ENCODE measurements around the gene ZSCAN4. TPM values are rescaled to one million over a fixed set of nuclear protein-coding genes. Genes with fewer than 3 reads are reported as not detected.

ZSCAN4 gene
- total RNA-seq, 1 experiment from 2014 or later, result not detected

DNA sequence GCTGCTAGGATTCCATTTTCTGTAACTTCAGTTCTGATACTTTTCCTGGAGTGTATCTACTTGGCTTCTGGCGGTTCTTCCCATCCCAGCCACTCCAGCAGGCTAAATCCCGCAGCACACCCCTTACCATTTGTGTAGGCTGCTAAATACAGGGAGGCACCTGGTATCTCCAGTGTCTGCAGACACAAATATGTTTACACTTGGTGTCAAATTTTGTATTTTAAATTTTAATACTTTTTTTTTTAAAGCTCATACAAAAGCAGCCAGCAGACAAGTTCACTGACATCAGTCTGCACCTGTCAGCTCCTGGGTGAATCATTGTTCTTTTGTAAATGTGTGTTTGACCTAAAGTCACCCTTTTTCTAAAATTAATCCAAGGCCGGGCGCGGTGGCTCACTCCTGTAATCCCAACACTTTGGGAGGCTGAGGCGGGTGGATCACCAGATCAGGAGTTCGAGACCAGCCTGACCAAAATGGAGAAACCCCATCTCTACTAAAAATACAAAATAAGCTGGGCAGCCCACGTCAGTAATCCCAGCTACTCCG lies 3.4 kb upstream of the ZSCAN4 start:
- H3K4me3 ChIP-seq (ENCODE audit: low read length), result no peak overlapping the region
- H4K20me1 ChIP-seq (ENCODE audit: insufficient read depth, low read depth, low read length), result no peaks in the 10 kb centered on the region
- DNase-seq, result no peak
- H3K9ac ChIP-seq (ENCODE audit: low read length), result no peak overlapping the region
- no peak overlapping the region for H3K4me2 ChIP-seq (ENCODE audit: low read depth, low read length, poor library complexity, severe bottlenecking)
- no peaks in the 10 kb centered on the region for H3K9me2 ChIP-seq (replicated peaks; ENCODE audit: insufficient read depth, low read length)
- no peaks in the 10 kb centered on the region for H3K79me2 ChIP-seq (ENCODE audit: low read length)
- no peak overlapping the region for H2AFZ ChIP-seq (ENCODE audit: low read length)
- H3K27me3 ChIP-seq (ENCODE audit: low read length), result no peaks in the 10 kb centered on the region
- no peak overlapping the region for H3K27ac ChIP-seq (ENCODE audit: low read length)
- no peaks in the 10 kb centered on the region for H3K36me3 ChIP-seq (ENCODE audit: insufficient read depth, low read length)
- H3K9me3 ChIP-seq (ENCODE audit: low read length), result no peaks in the 10 kb centered on the region
- no peaks in the 10 kb centered on the region for H3K4me1 ChIP-seq (ENCODE audit: low read length)

DNA sequence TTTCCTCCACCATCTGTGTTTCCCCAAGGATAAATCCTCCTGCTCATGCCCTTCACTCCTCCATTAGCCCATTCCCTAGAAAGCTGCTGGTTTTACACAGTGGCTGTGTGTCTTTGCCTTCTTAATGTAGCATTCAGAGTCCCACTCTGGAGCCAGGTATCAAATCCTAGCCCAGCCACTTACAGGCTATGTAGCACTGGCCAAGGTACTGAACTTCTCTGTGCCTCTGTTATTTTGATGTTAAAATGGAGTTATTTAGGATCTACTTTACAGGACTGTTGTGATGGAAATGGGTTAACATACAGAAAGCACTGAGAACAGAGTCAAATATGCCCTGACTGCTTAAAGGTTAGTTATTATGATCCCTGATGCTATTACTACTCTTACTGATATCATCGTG lies 1.5 kb upstream of the ZSCAN4 start:
- Histone ChIP-seq H3K9ac (ENCODE audit: low read length) (no peak overlapping the region), H3K79me2 (ENCODE audit: low read length) (no peaks in the 10 kb centered on the region), H3K27me3 (ENCODE audit: low read length) (no peaks in the 10 kb centered on the region), H2AFZ (ENCODE audit: low read length) (no peak overlapping the region), H3K4me2 (ENCODE audit: low read depth, low read length, poor library complexity, severe bottlenecking) (no peak overlapping the region), H3K9me3 (ENCODE audit: low read length) (no peaks in the 10 kb centered on the region), H3K9me2 (replicated peaks; ENCODE audit: insufficient read depth, low read length) (no peaks in the 10 kb centered on the region), H3K36me3 (ENCODE audit: insufficient read depth, low read length) (no peaks in the 10 kb centered on the region), H4K20me1 (ENCODE audit: insufficient read depth, low read depth, low read length) (no peaks in the 10 kb centered on the region), H3K4me1 (ENCODE audit: low read length) (no peaks in the 10 kb centered on the region), H3K27ac (ENCODE audit: low read length) (no peak overlapping the region), H3K4me3 (ENCODE audit: low read length) (no peak overlapping the region)
- DNase-seq, result no peak

DNA sequence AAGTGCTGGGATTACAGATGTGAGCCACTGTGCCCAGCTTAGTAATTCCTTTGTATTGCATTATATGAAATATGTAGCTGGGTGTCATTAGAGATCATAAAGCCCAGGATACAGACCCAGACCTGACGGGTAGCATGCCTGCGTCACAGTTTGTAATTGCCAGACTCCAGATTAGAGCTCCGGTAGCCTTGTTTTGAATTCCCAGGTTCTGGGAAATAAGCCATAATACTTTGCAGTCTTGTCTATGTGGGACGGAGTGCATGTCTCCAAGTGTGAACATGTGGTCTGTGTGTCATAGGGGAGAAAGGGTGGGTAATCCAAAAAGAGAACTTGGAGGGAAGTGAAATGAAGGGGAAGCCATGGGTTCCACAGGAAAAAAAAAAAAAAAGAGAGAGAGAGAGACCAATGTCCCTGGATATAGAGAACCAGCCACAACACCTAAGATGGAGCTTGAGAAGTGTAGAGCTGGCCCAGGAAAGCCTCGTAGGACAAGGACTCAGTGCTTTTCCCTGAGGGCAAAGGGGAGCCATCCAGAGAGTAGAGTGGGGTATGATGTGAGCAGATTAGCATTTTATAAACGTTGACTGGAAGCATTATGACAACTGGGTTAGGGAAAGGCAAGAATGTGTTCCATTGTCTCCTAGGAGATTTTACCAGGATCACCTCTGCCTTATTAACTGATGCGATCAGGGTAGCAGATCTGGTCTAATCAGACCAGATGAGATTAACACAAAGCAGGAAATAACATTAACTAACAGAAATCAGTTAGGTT lies 2.6 kb downstream of the ZSCAN4 start:
- Histone ChIP-seq H3K9me3 (ENCODE audit: low read length) (peaks cover 3% of the 10 kb centered on the region; the same call in 1 of the 2 replicates), H3K27me3 (ENCODE audit: low read length) (no peaks in the 10 kb centered on the region), H3K27ac (ENCODE audit: low read length) (no peak overlapping the region), H3K36me3 (ENCODE audit: insufficient read depth, low read length) (no peaks in the 10 kb centered on the region), H3K9ac (ENCODE audit: low read length) (no peak overlapping the region), H3K9me2 (replicated peaks; ENCODE audit: insufficient read depth, low read length) (no peaks in the 10 kb centered on the region), H3K4me1 (ENCODE audit: low read length) (no peaks in the 10 kb centered on the region), H2AFZ (ENCODE audit: low read length) (no peak overlapping the region), H3K4me3 (ENCODE audit: low read length) (no peak overlapping the region), H3K4me2 (ENCODE audit: low read depth, low read length, poor library complexity, severe bottlenecking) (no peak overlapping the region), H3K79me2 (ENCODE audit: low read length) (no peaks in the 10 kb centered on the region), H4K20me1 (ENCODE audit: insufficient read depth, low read depth, low read length) (no peaks in the 10 kb centered on the region)
- no peak for DNase-seq

DNA sequence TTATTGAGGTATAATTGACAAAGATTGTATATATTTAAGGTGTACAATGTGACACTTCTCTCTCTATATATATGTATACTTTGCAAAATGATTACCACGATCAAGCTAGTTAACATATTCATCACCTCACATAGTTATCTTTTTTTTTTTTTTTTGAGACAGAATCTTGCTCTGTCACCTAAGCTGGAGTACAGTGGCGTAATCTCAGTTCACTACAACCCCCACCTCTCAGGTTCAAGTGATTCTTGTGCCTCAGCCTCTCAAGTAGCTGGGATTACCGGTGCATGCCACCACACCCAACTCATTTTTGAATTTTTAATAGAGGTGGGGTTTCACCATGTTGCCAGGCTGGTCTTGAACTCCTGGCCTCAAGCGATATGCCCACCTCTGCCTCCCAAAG lies 3.7 kb downstream of the ZSCAN4 start:
- Histone ChIP-seq H3K4me1 (ENCODE audit: low read length) (no peaks in the 10 kb centered on the region), H3K9me2 (replicated peaks; ENCODE audit: insufficient read depth, low read length) (no peaks in the 10 kb centered on the region), H3K9ac (ENCODE audit: low read length) (no peak overlapping the region), H2AFZ (ENCODE audit: low read length) (no peak overlapping the region), H3K4me2 (ENCODE audit: low read depth, low read length, poor library complexity, severe bottlenecking) (no peak overlapping the region), H3K79me2 (ENCODE audit: low read length) (no peaks in the 10 kb centered on the region), H3K36me3 (ENCODE audit: insufficient read depth, low read length) (no peaks in the 10 kb centered on the region), H4K20me1 (ENCODE audit: insufficient read depth, low read depth, low read length) (no peaks in the 10 kb centered on the region), H3K4me3 (ENCODE audit: low read length) (no peak overlapping the region), H3K27ac (ENCODE audit: low read length) (no peak overlapping the region), H3K9me3 (ENCODE audit: low read length) (peaks cover 5% of the 10 kb centered on the region; the same call in 1 of the 2 replicates), H3K27me3 (ENCODE audit: low read length) (no peaks in the 10 kb centered on the region)
- no peak for DNase-seq

- no peak overlapping the region for H3K9ac ChIP-seq (ENCODE audit: low read length)
- no peak overlapping the region for H3K27ac ChIP-seq (ENCODE audit: low read length)
- H3K4me3 ChIP-seq (ENCODE audit: low read length), result no peak overlapping the region
- H3K9me3 ChIP-seq (ENCODE audit: low read length), result peaks cover 11% of the 10 kb centered on the region; the same call in 1 of the 2 replicates
- H3K27me3 ChIP-seq (ENCODE audit: low read length), result no peaks in the 10 kb centered on the region
- H3K36me3 ChIP-seq (ENCODE audit: insufficient read depth, low read length), result no peaks in the 10 kb centered on the region
- no peaks in the 10 kb centered on the region for H3K9me2 ChIP-seq (replicated peaks; ENCODE audit: insufficient read depth, low read length)
- no peak overlapping the region for H3K4me2 ChIP-seq (ENCODE audit: low read depth, low read length, poor library complexity, severe bottlenecking)
- H2AFZ ChIP-seq (ENCODE audit: low read length), result no peak overlapping the region
- no peak for DNase-seq
- H4K20me1 ChIP-seq (ENCODE audit: insufficient read depth, low read depth, low read length), result no peaks in the 10 kb centered on the region
- no peaks in the 10 kb centered on the region for H3K79me2 ChIP-seq (ENCODE audit: low read length)
- H3K4me1 ChIP-seq (ENCODE audit: low read length), result no peaks in the 10 kb centered on the region
Observed at GRCh38 chr19:57675881-57676280, 7.1 kb downstream of the ZSCAN4 start.

GRCh38 chr19:57682226-57682766 lies 13.6 kb downstream of the ZSCAN4 start:
- no peaks in the 10 kb centered on the region for H3K27me3 ChIP-seq (ENCODE audit: low read length)
- peaks cover 54% of the 10 kb centered on the region for H3K9me3 ChIP-seq (ENCODE audit: low read length)
- peak overlapping the region; percentile 58; the same call in 1 of the 2 replicates for H2AFZ ChIP-seq (ENCODE audit: low read length)
- no peak for DNase-seq
- H3K27ac ChIP-seq (ENCODE audit: low read length), result no peak overlapping the region; the same call in 1 of the 2 replicates
- H3K9me2 ChIP-seq (replicated peaks; ENCODE audit: insufficient read depth, low read length), result no peaks in the 10 kb centered on the region
- peak overlapping the region; percentile 90 for H3K9ac ChIP-seq (ENCODE audit: low read length)
- peak overlapping the region; percentile 95 for H3K4me3 ChIP-seq (ENCODE audit: low read length)
- peaks cover 9% of the 10 kb centered on the region for H3K4me1 ChIP-seq (ENCODE audit: low read length)
- H3K79me2 ChIP-seq (ENCODE audit: low read length), result peaks cover 55% of the 10 kb centered on the region
- H4K20me1 ChIP-seq (ENCODE audit: insufficient read depth, low read depth, low read length), result no peaks in the 10 kb centered on the region
- peaks cover 50% of the 10 kb centered on the region for H3K36me3 ChIP-seq (ENCODE audit: insufficient read depth, low read length)
- H3K4me2 ChIP-seq (ENCODE audit: low read depth, low read length, poor library complexity, severe bottlenecking), result peak overlapping the region; percentile 85

DNA sequence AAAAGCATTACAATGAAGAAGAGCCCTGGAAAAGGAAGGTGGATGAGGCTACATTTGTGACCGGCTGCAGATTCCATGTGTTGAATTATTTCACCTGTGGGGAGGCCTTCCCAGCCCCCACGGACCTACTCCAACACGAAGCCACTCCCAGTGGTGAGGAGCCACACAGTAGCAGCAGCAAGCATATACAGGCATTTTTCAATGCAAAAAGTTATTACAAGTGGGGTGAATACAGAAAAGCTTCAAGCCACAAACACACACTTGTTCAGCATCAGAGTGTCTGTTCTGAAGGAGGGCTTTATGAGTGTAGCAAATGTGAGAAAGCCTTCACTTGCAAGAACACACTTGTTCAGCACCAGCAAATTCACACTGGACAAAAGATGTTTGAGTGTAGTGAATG lies 18.0 kb downstream of the ZSCAN4 start:
- no peak for DNase-seq
- peaks cover 9% of the 10 kb centered on the region for H3K4me1 ChIP-seq (ENCODE audit: low read length)
- H3K4me2 ChIP-seq (ENCODE audit: low read depth, low read length, poor library complexity, severe bottlenecking), result no peak overlapping the region
- H3K9me3 ChIP-seq (ENCODE audit: low read length), result peaks cover 84% of the 10 kb centered on the region
- H3K9ac ChIP-seq (ENCODE audit: low read length), result no peak overlapping the region
- H3K27ac ChIP-seq (ENCODE audit: low read length), result no peak overlapping the region
- H4K20me1 ChIP-seq (ENCODE audit: insufficient read depth, low read depth, low read length), result no peaks in the 10 kb centered on the region
- peaks cover 97% of the 10 kb centered on the region for H3K79me2 ChIP-seq (ENCODE audit: low read length)
- H3K27me3 ChIP-seq (ENCODE audit: low read length), result no peaks in the 10 kb centered on the region
- no peaks in the 10 kb centered on the region for H3K9me2 ChIP-seq (replicated peaks; ENCODE audit: insufficient read depth, low read length)
- no peak overlapping the region for H3K4me3 ChIP-seq (ENCODE audit: low read length)
- peaks cover 91% of the 10 kb centered on the region for H3K36me3 ChIP-seq (ENCODE audit: insufficient read depth, low read length)
- H2AFZ ChIP-seq (ENCODE audit: low read length), result no peak overlapping the region

DNA sequence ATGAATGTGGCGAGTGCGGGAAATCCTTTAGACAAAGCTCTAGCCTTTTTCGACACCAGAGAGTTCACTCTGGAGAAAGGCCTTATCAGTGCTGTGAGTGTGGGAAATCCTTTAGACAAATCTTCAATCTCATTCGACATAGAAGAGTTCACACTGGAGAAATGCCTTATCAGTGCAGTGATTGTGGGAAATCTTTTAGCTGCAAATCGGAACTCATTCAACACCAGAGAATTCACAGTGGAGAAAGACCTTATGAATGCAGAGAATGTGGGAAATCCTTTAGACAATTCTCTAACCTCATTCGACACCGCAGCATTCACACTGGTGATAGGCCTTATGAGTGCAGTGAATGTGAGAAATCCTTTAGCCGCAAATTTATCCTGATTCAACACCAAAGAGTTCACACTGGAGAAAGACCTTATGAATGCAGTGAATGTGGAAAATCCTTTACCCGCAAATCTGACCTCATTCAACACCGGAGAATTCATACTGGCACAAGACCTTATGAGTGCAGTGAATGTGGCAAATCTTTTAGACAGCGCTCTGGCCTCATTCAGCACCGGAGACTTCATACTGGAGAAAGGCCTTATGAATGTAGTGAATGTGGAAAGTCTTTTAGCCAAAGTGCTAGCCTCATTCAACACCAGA lies 18.8 kb downstream of the ZSCAN4 start:
- H4K20me1 ChIP-seq (ENCODE audit: insufficient read depth, low read depth, low read length), result no peaks in the 10 kb centered on the region
- H3K9me2 ChIP-seq (replicated peaks; ENCODE audit: insufficient read depth, low read length), result no peaks in the 10 kb centered on the region
- DNase-seq, result no peak
- H3K27ac ChIP-seq (ENCODE audit: low read length), result no peak overlapping the region
- peaks cover 94% of the 10 kb centered on the region for H3K79me2 ChIP-seq (ENCODE audit: low read length)
- peaks cover 84% of the 10 kb centered on the region for H3K9me3 ChIP-seq (ENCODE audit: low read length)
- no peak overlapping the region for H3K9ac ChIP-seq (ENCODE audit: low read length)
- H3K4me3 ChIP-seq (ENCODE audit: low read length), result no peak overlapping the region
- peaks cover 6% of the 10 kb centered on the region for H3K4me1 ChIP-seq (ENCODE audit: low read length)
- no peak overlapping the region for H2AFZ ChIP-seq (ENCODE audit: low read length)
- H3K27me3 ChIP-seq (ENCODE audit: low read length), result no peaks in the 10 kb centered on the region
- H3K4me2 ChIP-seq (ENCODE audit: low read depth, low read length, poor library complexity, severe bottlenecking), result no peak overlapping the region
- H3K36me3 ChIP-seq (ENCODE audit: insufficient read depth, low read length), result peaks cover 89% of the 10 kb centered on the region
